ENCODE measurements around the gene ZNF438. TPM values are rescaled to one million over a fixed set of nuclear protein-coding genes. Genes with fewer than 3 reads are reported as not detected.

Gene ZNF438
- total and polyA plus RNA-seq, 2 of the 4 experiments (the other 2 are of a cell fraction) = 1.8 to 2.9 TPM

DNA sequence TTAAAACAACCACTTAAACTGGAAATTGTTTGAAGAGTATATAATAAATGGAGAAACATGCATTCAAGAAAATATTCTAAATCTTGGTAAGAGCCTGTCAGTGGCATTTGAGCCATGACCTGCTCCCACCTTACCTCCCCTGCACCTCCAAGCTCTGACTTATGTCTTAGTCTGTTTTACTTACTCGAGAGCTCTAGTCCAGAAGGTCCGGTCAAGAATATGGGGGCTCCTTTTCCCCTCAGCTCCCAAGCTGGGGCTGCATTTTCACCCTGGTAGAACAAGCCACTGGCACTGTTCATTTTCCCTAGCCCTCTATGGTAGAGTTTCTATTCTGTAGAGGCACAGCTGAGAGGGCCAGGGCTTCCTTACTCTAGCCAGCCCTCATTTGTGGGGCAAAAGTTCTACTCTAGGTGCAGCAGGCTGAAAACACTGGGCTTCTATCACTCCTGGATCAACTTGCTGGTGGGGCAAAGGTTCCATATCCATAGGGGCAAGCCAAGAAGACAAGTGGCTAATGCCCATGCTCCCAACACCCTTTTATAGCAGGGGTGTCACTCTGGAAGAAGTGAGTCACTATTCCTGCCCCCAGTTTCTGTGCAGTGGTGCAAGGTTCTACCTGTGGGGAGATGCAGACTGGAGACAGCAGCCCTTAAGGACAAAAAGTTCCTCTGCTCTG is 40.6 kb downstream of the ZNF438 start:
- no peak overlapping the region for H3K27ac ChIP-seq (ENCODE audit: insufficient read depth, low read length)
- no TSS peak for BruUV-seq (replicated peaks)
- H4K5ac ChIP-seq (ENCODE audit: low read depth, low read length) = no peak overlapping the region
- H3K9me1 ChIP-seq (ENCODE audit: insufficient read depth, low read length) = no peaks in the 10 kb centered on the region; the same call in 1 of the 2 replicates
- peaks cover 8 to 39% of the 10 kb centered on the region in 2 experiments for H3K79me1 ChIP-seq (ENCODE audit: low read depth in 1 of 2, low read length in 2 of 2)
- CTCF ChIA-PET = no interaction called here
- no peaks in the 10 kb centered on the region for H4K20me1 ChIP-seq (ENCODE audit: insufficient read depth, low read length)
- DNase-seq (no peak), ATAC-seq (ENCODE audit: low read depth) (no peak)
- no peak overlapping the region for H3K9ac ChIP-seq (ENCODE audit: low read depth, low read length)
- no peak overlapping the region for H2AFZ ChIP-seq (replicated peaks; ENCODE audit: low read length, poor library complexity)
- H3K9me3 ChIP-seq (ENCODE audit: control insufficient read depth, insufficient read depth, low read length) = peaks cover 4% of the 10 kb centered on the region
- H2BK5ac ChIP-seq (ENCODE audit: low read depth, low read length, poor library complexity, severe bottlenecking) = no peak overlapping the region
- H4K91ac ChIP-seq (ENCODE audit: insufficient read depth, low read depth, low read length) = no peak overlapping the region; the same call in 1 of the 2 replicates
- intact Hi-C loops (cut with micrococcal nuclease) (no loop called here), dilution Hi-C loops (cut with HindIII; ENCODE audit: low sequenced_read_pairs, unreplicated experiment) (no loop called here), in situ Hi-C loops (cut with MboI; ENCODE audit: low sequenced_read_pairs) (no loop called here)
- POLR2A ChIA-PET (ENCODE audit: unreplicated experiment) = no interaction called here
- H3K36me3 ChIP-seq (ENCODE audit: control insufficient read depth, insufficient read depth, low read length) = no peaks in the 10 kb centered on the region
- H2BK15ac ChIP-seq (ENCODE audit: low read depth, low read length) = no peak overlapping the region
- H3K4ac ChIP-seq (ENCODE audit: low read depth, low read length) = 0 out of 2 replicates have a peak overlapping the region, but pooled peaks have one; percentile 25
- H3K27me3 ChIP-seq (ENCODE audit: control insufficient read depth, insufficient read depth, low read length) = no peaks in the 10 kb centered on the region
- H2AK5ac ChIP-seq (ENCODE audit: low read depth, low read length) = peak overlapping the region; percentile 27; the same call in 1 of the 2 replicates
- H3K14ac ChIP-seq (replicated peaks; ENCODE audit: low read depth, low read length) = 0 out of 2 replicates have a peak overlapping the region, but pooled peaks have one; percentile 3
- no peak overlapping the region for H3K4me2 ChIP-seq (ENCODE audit: low read depth, low read length)
- TF ChIP-seq BHLHE40 (IDR thresholded peaks at IDR 0.05; ENCODE audit: low read depth, low read length) (no peak), POLR2A (IDR thresholded peaks at IDR 0.05; ENCODE audit: low read depth, low read length) (no peak)
- no peak overlapping the region for H4K8ac ChIP-seq (ENCODE audit: low read depth in 2 of 2, low read length in 2 of 2)
- no peak overlapping the region for H2BK120ac ChIP-seq (ENCODE audit: low read depth, low read length)
- WGBS, 2 experiments (ENCODE audit: extremely low coverage in 2 of 2, insufficient read length in 1 of 2) = no CpG with 5 or more reads among the region's 2 CpGs
- no peak overlapping the region for H3K4me3 ChIP-seq (ENCODE audit: insufficient read depth, low read depth, low read length)
- no peak overlapping the region for H2BK20ac ChIP-seq (ENCODE audit: low read depth, low read length)
- H3K23ac ChIP-seq (ENCODE audit: low read depth, low read length) = no peak overlapping the region
- no peak overlapping the region for H2AK9ac ChIP-seq (replicated peaks; ENCODE audit: low read depth, low read length, poor library complexity)
- no peak overlapping the region for H3K18ac ChIP-seq (ENCODE audit: low read depth, low read length)
- H3K4me1 ChIP-seq (ENCODE audit: control insufficient read depth, insufficient read depth, low read length) = no peaks in the 10 kb centered on the region
- no peak overlapping the region for H3K56ac ChIP-seq (ENCODE audit: extremely low read depth, insufficient read depth, low read length)
